ENCODE measurements around the gene AHCYL2. TPM values are rescaled to one million over a fixed set of nuclear protein-coding genes. Genes with fewer than 3 reads are reported as not detected.

The AHCYL2 gene
- total and polyA plus RNA-seq, 12 donors, result 2.5 to 7.7 (median 5.6) TPM

GRCh38 chr7:129354428-129355157 lies 129.8 kb downstream of the AHCYL2 start:
- H3K4me1 ChIP-seq, result no peaks in the 10 kb centered on the region
- H3K36me3 ChIP-seq, result no peaks in the 10 kb centered on the region
- ATAC-seq, result no peak
- TF ChIP-seq CTCF (IDR thresholded peaks at IDR 0.05), result no peak
- H3K27me3 ChIP-seq, result no peaks in the 10 kb centered on the region
- H3K4me3 ChIP-seq, result no peak overlapping the region
- intact Hi-C loops (cut with DNase I), result no loop called here
- no peak for DNase-seq
- 90 to 95% methylated on average over 5 of the region's 5 CpGs for WGBS, 2 donors
- H3K27ac ChIP-seq, result no peak overlapping the region
- no peaks in the 10 kb centered on the region for H3K9me3 ChIP-seq

- Histone ChIP-seq H3K4me3 (no peak overlapping the region), H3K4me1 (no peaks in the 10 kb centered on the region), H3K9me3 (no peaks in the 10 kb centered on the region), H3K27me3 (no peaks in the 10 kb centered on the region), H3K27ac (no peak overlapping the region), H3K36me3 (no peaks in the 10 kb centered on the region)
- intact Hi-C loops (cut with DNase I), result no loop called here
- TF ChIP-seq CTCF (IDR thresholded peaks at IDR 0.05), result no peak
- DNase-seq (no peak), ATAC-seq (no peak)
These were observed 131.3 kb downstream of the AHCYL2 start for GRCh38 chr7:129356176-129356575.

- 82 to 91% methylated on average over 2 of the region's 2 CpGs for WGBS, 2 donors
- H3K36me3 ChIP-seq, result no peaks in the 10 kb centered on the region
- intact Hi-C loops (cut with DNase I), result no loop called here
- no peaks in the 10 kb centered on the region for H3K4me1 ChIP-seq
- no peaks in the 10 kb centered on the region for H3K27me3 ChIP-seq
- H3K4me3 ChIP-seq, result no peak overlapping the region
- H3K27ac ChIP-seq, result no peak overlapping the region
- H3K9me3 ChIP-seq, result no peaks in the 10 kb centered on the region
- DNase-seq, result no peak
- no peak for TF ChIP-seq CTCF (IDR thresholded peaks at IDR 0.05)
- ATAC-seq, result no peak
These were observed 134.3 kb downstream of the AHCYL2 start for GRCh38 chr7:129359176-129359575.

- no peaks in the 10 kb centered on the region for H3K4me1 ChIP-seq
- 97% methylated on average over 1 of the region's 1 CpG for WGBS, 2 donors
- no peaks in the 10 kb centered on the region for H3K27me3 ChIP-seq
- ATAC-seq (no peak), DNase-seq (no peak)
- no peaks in the 10 kb centered on the region for H3K9me3 ChIP-seq
- no peak overlapping the region for H3K4me3 ChIP-seq
- intact Hi-C loops (cut with DNase I), result loop anchor here in 5 of 10 donors (10.0 kb wide), 4 partner anchors 275 to 655 kb away; no protein-coding TSS in a partner anchor
- no peak for TF ChIP-seq CTCF (IDR thresholded peaks at IDR 0.05)
- no peak overlapping the region for H3K27ac ChIP-seq
- no peaks in the 10 kb centered on the region for H3K36me3 ChIP-seq
These were observed 134.8 kb downstream of the AHCYL2 start for GRCh38 chr7:129359638-129360037.

Measured in heart right ventricle (tissue), 16 donors.